CMK (cell line): Measurements from ENCODE around the gene MYL11.
A peak's percentile ranks its signal among the peaks of the same experiment; 100 is the strongest.

Experiments
- DNase-seq: peaks from one replicate; pipeline ENCODE4 v3.0.0-alpha.2; 2010; ENCODE audit warnings: low read depth

Gene MYL11

DNA sequence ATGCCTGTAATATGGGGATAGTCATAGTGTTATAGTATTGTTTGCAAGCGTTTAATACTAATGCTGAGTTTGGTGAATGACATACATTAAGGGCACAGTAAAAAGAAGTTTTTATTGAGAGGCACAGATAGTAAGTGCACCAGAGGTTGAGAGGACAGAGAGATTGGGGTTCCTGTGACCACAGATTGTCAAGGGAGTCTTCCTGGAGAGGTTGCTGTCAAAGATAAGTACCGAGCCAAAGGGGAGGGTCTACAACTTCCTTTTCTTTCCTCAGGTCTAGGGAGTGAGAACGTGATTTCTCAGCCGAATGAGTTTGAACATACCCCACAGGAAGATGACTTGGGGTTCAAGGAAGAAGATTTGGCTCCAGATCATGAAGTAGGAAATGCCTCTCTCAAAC, 22.5 kb downstream of the MYL11 start:
- peak; percentile 78 for DNase-seq

GRCh38 chr16:30397776-30398660, 23.4 kb downstream of the MYL11 start:
- DNase-seq: no peak

DNA sequence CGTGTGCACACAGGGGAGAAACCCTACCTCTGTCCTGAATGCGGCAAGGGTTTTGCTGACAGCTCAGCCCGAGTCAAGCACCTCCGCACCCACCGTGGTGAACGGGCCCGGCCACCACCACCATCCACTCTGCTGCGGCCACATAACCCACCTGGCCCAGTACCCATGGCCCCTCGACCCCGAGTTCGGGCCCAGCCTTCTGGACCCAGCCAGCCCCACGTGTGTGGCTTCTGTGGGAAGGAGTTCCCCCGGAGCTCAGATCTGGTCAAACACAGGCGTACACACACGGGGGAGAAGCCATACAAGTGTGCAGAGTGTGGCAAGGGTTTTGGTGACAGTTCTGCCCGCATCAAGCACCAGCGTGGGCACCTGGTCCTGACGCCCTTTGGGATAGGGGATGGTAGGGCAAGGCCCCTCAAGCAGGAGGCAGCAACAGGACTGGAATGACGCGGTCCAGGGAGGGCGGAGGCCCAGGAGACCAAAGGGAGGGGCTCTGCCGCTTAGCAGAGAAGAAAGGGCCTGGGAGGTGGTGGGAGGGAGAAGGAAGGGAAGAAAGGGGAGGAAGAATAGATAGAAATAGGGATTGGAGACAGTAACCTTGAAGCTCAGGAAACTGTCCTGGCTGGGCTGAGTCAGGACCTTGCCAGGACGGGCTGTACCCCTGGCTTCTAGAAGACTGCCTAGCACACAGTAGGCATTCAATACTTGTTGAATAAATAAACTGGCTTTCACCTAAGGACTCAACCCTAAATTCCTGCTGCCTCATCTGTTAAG, 24.2 kb downstream of the MYL11 start:
- no peak for DNase-seq

DNA sequence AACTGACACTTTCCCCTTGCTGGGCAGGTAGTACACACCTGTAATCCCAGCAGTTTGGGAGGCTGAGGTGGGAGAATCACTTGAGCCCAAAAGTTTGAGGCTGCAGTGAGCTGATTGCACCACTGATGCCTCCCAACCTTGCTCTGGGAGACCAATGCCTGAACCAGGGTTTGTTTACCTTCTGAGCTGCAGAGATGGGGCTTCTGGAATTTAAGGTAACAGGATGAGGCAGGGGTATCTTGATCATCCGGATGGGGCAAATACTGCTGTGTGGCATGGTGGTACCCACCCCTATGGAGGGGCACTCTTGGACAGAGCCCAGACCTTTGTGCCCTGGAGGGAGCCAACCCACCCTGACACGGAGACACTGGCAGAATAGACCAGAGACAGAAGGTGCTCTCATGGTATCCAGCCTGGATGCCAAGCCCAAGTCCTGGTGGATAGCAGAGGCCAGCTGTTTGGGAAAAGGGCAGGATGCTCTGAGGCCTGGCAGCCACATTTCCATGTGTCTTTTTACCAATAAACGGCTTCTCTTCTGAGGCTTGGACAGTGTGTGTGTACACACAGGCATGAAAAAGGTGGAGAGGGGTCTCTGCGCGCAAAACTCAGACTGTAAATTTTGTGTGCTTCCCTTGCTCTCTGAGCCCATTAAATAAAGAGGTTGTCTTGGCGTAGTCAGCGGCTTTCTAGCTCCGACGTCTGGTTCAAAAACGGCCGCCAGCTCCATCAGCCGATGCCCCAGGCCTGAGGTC, 25.0 kb downstream of the MYL11 start:
- no peak for DNase-seq

DNA sequence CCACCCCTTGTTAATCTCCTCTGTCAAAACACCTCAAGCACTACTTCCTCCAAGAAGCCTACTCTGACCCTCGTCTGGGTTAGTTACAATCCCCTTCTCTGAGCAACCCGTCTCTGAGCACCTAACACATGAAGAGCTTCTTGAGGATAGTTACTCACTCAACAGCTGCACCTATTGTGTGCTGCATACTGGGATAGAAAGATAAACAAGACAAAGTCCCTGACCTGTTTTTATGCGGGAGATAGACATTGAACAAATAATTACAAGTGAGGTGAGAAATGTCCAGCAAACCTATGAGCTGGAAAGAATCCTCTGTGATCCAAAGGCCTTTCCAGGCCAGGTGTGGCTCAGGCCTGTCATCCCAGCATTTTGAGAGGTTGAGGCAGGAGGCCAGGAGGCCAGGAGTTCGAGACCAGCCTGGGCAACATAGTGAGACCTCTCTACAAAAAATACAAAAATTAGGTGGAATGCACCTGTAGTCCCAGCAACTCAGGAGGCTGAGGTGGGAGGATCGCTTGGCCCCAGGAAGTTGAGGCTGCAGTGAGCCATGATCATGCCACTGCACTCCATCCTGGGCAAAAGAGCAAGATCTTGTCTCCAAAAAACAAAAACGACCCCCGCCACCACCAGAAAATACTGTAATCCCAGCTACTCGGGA, 27.3 kb downstream of the MYL11 start:
- no peak for DNase-seq

- DNase-seq: no peak
These were observed 32.1 kb downstream of the MYL11 start for GRCh38 chr16:30406795-30407101.

DNA sequence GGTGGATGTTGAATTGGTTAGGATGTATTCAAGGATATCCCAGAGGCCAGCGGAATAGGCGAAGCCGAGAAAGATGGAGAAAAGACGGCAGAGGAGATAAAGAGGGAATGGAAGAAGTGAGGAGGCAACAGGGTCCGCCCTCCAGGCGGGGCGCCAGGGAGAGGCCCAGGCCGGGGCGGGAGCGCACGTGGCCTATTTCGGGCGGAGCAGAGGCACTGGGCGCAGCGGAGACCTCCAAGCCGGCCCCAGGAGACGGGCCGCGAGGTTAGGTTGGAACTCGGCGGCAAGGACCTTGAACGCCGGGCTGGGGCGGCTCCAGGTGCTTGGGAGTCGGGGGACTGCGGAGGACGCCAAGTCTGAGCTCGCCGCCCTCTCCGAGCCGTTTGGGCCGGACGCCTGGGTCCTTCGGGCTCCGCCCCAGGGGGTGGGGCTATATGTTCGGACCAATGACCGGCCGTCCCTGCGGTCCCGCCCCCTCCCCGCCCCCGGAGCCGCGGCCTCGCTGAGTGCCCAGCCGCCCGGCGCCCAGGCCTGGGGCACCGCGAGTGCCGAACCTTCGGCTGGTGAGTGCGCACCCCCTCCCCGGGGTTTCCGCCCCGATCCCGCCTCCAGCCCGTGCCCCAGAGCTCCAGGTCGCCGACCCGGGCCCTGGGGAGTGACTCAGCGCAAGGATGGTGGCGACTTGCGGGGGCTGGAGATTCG, 32.7 kb downstream of the MYL11 start, which contains the start of gene ZNF771:
TSS of gene ZNF771 (plus strand) at position 505 of the 702 bp plus-strand sequence. CDS start 448 bp downstream, outside the sequence.
- peak; percentile 76 for DNase-seq

- DNase-seq: no peak
These were observed 33.4 kb downstream of the MYL11 start for GRCh38 chr16:30407804-30408534.

GRCh38 chr16:30409125-30410060, 34.8 kb downstream of the MYL11 start:
- DNase-seq: peak; percentile 80

GRCh38 chr16:30413112-30413806, 38.7 kb downstream of the MYL11 start:
- DNase-seq: no peak

DNA sequence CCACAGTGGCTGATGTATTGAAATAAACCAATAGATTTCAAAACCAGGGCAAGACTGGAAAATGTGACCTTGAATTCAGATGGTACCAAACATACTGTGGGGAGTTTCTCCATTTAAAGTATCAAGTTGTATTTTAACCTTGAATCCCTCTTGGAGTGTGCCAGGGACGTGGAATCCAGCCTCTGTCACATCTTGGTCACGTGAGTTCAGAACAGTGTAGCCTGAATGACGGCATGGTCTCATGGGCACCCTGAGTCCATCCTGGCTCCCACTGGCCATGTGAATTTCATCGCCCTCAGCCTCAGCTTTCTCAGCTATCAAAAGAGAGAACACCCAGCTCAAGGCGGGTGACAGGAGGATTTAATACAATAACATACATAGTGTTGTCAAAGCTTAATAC, 39.6 kb downstream of the MYL11 start:
- DNase-seq: no peak

- no peak for DNase-seq
These were observed 41.5 kb downstream of the MYL11 start for GRCh38 chr16:30416047-30416603.

- DNase-seq: no peak
These were observed 42.3 kb downstream of the MYL11 start for GRCh38 chr16:30416624-30417528.

DNA sequence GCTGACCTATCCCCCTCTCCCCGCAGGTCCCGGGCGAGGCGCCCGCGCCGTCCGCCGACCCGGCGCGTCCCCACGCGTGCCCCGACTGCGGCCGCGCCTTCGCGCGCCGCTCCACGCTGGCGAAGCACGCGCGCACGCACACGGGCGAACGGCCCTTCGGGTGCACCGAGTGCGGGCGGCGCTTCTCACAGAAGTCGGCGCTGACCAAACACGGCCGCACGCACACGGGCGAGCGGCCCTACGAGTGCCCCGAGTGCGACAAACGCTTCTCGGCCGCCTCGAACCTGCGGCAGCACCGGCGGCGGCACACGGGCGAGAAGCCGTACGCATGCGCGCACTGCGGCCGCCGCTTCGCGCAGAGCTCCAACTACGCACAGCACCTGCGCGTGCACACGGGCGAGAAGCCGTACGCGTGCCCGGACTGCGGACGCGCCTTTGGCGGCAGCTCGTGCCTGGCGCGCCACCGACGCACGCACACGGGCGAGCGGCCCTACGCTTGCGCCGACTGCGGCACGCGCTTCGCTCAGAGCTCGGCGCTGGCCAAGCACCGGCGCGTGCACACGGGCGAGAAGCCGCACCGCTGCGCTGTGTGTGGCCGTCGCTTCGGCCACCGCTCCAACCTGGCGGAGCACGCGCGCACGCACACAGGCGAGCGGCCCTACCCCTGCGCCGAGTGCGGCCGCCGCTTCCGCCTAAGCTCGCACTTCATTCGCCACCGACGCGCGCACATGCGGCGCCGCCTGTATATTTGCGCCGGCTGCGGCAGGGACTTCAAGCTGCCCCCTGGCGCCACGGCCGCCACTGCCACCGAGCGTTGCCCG, 43.1 kb downstream of the MYL11 start:
- no peak for DNase-seq

DNA sequence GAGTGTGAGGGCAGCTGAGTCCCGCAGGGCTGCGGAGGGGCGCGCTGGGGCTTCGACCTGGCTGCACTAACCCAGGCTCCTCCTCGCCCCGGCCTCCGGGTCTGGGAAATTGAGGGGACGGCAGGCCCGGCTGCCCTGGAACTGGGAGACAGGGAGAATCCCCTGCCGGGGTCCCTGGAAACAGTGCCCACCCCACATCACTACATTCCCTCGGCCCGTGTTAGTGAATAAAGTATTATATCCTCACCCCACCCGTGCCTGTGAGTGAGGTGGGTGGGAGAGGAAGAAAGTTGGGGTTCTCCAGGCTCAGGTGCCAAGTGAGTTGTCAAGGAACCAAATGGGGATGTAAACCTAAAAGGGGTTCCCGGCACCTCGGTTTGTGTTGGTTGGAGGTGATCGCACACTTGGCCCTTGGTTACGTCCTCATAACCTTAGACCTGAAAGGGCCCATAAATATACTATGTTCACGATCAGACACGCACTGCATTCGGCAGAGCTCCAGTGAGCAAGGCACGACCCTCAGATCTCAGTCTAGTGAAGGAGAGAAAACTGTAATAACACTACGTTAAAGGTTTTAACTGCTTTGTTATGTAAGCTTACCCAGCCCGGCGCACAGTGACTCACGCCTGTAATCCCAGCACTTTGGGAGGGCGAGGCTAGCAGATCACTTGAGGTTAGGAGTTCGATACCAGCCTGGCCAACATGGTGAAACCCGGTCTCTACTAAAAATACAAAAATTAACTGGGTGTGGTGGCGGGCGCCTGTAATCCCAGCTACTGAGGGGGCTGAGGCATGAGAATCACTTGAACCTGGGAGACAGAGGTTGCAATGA, 44.0 kb downstream of the MYL11 start:
- no peak for DNase-seq

DNA sequence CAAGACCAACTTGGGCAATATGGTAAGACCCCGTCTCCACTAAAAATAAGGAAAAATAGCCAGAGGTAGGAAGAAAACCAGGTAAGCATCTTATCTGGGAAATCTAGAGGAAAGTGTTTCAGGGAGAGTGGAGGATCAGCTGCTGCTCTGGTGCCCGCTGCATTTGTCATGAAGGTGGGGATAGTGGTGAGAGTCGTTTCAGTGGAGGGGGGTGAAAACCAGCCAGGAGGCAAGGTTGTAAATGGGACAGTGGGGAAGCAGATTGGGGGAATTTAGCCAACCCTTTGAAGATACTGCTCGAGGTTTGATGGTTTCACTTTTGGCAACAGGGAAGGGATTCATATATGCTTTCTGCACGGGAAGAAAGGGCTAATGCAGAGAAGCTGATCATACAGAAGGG, 46.4 kb downstream of the MYL11 start:
- no peak for DNase-seq
